Fibroblast of skin of scalp (primary cell): Measurements from ENCODE around the gene BLID.

ENCODE experiments used
- DNase-seq: peaks from one replicate; pipeline ENCODE4 v3.0.0-alpha.2; 2013

BLID gene

GRCh38 chr11:122104341-122104740 lies 11.7 kb downstream of the BLID start:
- no peak for DNase-seq

GRCh38 chr11:122103726-122104125 lies 12.3 kb downstream of the BLID start:
- no peak for DNase-seq

DNA sequence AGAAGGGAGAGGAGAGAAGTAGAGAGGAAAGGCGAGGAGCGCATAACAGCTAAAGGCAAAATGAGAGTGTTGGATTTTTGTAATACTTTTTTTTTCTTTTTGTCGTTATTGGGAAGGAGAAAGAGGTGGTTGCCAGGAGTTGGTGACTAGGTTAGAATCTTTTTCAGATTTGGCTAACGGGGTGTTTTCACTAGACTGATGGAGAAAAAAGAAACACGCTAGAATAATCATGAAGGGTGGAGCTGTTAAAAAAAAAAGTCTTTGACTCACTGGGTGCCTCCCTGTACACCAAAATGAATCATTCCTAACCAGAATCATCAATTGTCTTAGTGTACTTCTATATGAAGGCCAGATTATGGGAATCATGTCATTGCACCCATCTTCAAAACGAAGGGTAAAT lies 12.7 kb downstream of the BLID start:
- peak; percentile 51 for DNase-seq

- DNase-seq: peak; percentile 64
Measured at GRCh38 chr11:122102426-122102825, 13.6 kb downstream of the BLID start.

GRCh38 chr11:122101625-122102291 lies 14.3 kb downstream of the BLID start:
- DNase-seq: peak; percentile 93

DNA sequence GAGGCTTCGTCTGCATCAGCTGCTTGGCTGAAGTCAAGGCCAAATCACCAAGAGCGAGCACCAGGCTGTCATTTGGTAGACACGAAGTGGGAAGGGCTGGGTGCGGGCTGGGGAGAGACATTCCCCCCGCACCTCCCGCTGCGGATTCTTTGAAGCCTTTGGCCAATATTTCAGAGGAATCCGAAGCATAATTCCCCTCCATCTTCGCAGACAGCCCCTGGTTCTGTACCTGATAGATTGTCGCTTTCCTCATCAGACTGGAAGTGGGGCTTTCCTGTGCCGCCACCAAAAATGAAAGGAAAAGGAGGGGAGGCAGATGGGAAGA lies 15.3 kb downstream of the BLID start:
- DNase-seq: peak; percentile 83

DNA sequence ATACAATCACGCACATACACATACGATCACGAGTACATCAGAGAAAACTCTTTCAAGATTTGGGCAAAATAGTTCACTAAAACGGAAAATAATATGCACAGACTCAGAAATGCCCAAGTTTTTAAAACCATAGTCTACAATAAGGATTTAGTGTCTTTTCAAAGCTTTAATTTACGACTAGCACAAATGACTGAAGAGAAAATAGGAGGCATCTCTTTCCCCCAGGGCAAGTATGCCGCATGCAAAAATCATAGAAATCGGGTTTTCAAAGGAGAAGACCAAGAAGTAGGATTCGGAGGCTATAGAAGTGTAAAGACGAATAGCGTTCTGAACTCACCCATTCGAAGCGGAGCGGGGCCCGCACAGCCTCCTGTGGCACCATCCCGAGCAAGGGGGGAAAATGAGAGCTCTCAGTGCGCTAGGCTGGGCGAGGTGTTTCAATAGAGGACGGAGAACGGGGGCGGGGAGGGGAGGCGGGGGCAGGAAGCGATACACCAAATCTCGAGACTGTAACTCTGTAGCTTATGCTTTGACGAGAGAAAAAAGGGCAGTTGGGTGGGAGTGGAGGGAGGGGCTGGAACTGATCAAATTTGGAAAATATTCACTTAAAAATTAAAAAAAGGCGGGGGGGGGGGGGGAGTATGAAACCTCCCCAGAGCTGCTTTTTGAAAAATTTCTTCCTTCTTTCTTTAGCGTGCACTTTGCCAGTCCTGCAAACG lies 15.8 kb downstream of the BLID start:
- peak; percentile 82 for DNase-seq

- DNase-seq: peak; percentile 61
Measured at GRCh38 chr11:122099374-122100036, 16.5 kb downstream of the BLID start.

GRCh38 chr11:122098261-122098980 lies 17.6 kb downstream of the BLID start:
- no peak for DNase-seq

GRCh38 chr11:122097419-122098001 lies 18.5 kb downstream of the BLID start:
- DNase-seq: peak; percentile 63

- no peak for DNase-seq
Measured at GRCh38 chr11:122096272-122097112, 19.5 kb downstream of the BLID start.

- peak; percentile 44 for DNase-seq
Measured at GRCh38 chr11:122095681-122096262, 20.2 kb downstream of the BLID start.

DNA sequence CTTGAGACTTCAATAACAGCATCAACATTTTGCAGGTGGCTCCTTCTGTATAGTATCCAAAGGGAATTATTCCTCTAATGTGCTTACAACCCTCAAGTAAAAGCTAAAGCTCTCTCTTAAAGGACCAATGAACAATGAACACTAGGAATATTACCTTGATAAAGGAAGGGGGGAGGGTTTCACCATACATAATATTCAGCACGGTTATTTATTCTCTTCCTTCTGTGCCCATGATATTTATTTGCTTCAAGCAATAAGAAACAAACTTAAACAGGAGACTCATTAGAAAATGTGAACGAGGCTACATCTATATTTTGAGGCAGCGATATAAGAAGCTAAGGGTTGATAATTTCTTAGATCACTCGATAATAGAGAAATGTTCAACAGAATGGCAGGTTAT lies 21.2 kb downstream of the BLID start:
- no peak for DNase-seq

GRCh38 chr11:122093731-122094275 lies 22.2 kb downstream of the BLID start:
- DNase-seq: no peak

DNA sequence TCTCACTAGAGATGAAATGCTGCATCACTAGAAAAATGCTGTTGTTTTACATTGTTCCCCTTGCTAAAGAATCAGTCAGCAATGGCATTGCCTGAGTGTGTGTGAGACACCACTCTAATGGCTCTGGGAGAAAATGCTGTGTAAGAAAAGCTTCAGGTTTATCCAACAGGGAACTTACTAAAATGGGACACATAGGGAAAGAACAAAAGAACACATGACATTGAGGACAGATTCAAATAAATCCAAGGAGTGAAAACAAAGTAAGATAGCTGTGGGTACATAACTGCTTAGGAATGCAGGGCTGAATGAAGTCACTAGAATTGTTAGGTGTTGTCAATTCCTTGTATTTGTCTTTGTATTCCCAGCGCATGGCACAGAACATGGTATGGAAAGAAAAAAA lies 24.2 kb downstream of the BLID start:
- DNase-seq: no peak

DNA sequence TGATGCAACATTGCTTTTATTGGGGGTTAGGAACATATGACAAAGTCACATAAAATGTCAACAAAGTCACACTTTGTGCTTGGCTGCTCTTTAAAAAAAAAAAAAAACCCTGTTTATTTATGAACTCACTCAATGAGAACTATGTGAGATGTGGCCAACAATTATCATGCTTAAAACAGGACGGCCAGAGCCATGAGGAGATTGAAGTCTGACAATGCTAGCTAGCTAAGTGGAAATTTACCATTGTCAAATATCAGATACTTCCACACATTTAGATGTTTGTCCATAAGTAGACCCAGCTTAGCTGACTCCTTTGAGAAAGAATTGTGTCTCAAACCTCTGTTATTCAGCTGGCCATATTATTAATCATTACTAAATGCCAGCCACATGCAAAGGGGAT lies 26.9 kb downstream of the BLID start:
- DNase-seq: no peak

DNA sequence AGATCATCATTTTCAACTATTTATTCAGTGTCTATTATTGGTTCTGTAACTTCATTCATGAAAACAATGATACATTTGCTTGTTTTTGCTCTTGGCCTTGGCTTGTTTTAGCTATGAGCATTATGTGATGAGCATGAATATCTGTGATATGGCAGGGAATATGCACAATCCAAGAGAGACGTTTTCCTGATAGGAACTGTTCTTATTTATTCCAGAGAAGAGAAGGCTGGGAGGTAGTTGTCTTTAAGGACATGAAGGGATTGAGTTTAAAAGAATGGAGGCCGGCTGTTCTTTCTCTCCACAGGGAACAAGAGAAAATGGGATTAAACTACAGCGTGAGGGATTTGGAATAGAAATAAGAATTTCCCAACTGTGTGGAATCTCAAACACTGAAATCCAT lies 30.3 kb downstream of the BLID start:
- peak; percentile 51 for DNase-seq

DNA sequence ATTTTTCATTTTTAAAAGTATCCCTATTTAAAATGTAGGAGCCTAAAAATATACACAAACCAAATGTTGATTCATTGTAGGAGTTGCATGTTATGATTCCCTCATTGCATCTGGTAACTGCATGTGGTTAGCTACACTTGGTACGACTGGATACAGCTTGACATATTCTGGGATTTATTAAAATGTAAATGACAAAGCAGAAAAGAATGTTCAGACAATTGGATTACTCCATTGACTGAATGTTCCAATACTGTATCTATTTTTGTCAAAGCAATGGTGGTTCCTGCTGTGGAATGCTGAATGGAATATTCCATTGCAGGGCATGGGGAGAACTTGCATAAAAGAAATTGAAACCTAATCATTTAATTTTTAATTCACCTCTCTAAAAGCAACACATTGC lies 30.8 kb downstream of the BLID start:
- peak; percentile 98 for DNase-seq

GRCh38 chr11:122082205-122082604 lies 33.8 kb downstream of the BLID start:
- peak; percentile 80 for DNase-seq

DNA sequence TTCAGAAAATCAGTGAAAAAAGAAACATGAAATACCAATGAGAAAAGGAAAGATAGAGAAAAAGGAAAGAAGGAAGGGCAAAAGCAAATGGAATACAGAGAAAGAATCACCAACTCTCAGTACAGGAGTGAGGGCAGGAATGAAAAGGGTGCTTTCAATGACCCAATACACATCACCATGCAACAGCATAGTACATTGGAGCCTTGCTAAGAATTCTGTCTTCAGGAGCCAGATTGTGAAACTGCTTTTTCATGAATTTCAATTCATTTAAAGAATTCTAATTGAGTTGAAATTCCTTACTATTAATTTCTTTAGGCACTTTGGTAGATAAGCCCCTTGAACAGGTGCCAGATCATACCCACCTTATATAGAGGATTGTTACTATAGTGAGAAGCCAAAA lies 34.9 kb downstream of the BLID start:
- DNase-seq: no peak

- no peak for DNase-seq
Measured at GRCh38 chr11:122077459-122077858, 38.6 kb downstream of the BLID start.
